Activated CD4-positive, alpha-beta T cell treated with anti-CD3 and anti-CD28 coated beads, Interleukin-2, amount 50 U/mL, for 16 hours (primary cell): ENCODE measurements around the gene LYPD6B.

Source experiments
- DNase-seq: peaks from one replicate; pipeline ENCODE4 v3.0.0-alpha.2; 2020

Gene LYPD6B

GRCh38 chr2:149038442-149039212 lies at the start of gene LYPD6B:
Gene LYPD6B (plus strand): TSS chr2:149038699. CDS start chr2:149130949, 92,250 bp downstream.
- DNase-seq: no peak

- DNase-seq: peak; percentile 47
Observed at GRCh38 chr2:148989882-148990493, 48.5 kb upstream of the LYPD6B start.

DNA sequence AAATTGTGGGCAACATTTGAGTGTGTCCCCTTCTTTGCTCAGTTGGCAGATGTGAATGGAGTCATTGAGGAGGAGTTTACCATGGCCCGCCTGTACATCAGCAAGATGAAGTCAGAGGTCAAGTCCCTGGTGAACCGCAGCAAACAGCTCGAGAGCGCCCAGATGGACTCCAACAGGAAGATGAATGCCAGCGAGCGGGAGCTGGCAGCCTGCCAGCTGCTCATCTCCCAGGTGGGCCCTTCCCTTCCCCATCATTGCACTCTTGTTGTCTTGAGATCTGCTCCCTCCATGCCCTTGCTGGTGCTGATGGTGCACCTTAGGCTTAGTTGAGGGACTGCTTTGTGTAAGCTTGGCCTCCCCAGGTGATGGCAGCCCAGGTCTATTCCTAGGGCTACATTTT lies 47.5 kb upstream of the LYPD6B start:
- DNase-seq: no peak

GRCh38 chr2:148992448-148992847 lies 46.1 kb upstream of the LYPD6B start:
- no peak for DNase-seq

GRCh38 chr2:148993351-148993750 lies 45.1 kb upstream of the LYPD6B start:
- DNase-seq: no peak

DNA sequence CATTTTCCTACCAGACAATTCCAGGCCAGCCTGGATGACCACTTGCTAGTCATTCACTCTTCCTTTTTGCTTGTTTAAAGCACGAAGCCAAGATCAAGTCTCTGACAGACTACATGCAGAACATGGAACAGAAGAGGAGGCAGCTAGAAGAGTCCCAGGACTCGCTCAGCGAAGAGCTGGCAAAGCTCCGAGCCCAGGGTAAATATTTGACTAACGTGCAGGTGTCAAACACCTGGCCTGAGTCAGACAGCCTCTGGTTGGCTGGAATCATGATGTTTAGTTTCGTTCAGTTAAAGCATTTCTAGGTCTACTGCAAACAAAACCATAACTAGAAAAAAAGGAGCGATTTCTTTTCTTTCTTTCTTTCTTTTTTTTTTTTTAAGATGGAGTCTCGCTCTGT lies 44.2 kb upstream of the LYPD6B start:
- no peak for DNase-seq

- DNase-seq: no peak
Observed at GRCh38 chr2:148996805-148997204, 41.7 kb upstream of the LYPD6B start.

DNA sequence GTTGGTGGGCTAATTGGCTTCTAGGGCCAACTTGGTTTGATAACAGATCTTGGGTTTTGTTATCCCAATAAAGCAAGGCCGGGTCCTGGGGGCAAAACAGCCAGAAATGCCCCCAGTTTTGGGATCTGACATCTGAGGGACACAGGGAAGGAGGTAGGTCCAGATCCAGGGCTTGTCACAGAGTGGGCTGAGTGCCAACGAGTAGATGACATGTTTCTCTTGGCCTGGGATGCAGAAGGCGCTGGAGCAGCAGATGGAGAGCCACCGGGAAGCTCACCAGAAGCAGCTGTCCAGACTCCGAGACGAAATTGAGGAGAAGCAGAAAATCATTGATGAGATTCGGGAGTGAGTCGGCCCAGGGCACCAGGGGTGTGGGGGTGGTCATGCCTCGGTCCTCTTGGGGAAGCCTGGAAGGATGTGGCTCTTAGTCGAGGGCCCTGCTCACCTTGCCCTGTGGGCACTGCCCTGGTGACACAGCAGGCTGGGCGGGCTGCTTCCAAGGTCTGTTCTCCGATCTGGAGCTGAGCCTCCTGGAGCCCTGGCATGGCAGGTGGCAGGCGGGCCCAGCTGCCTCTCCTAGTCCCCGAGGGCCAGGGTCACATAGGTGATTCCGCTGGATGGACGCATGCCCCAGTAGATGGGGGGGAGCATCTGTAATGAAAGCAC lies 40.2 kb upstream of the LYPD6B start:
- DNase-seq: no peak

DNA sequence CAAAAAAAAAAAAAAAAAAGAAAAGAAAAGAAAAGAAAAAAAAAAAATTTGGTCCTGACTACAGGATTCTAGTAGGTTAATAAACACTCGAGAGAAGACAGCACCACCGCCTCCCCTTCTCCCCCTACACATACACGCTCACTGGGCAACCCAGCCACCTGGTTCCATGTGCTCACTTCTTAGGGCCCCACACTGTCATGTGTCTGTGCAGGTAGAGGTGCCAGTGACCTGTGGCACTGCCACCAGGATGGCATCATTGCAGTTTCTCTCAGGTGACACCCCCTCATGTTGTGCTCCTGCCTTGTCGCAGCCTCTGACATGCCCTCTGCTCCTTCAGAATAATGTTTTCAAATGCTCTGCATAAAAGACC lies 39.7 kb upstream of the LYPD6B start:
- DNase-seq: no peak

DNA sequence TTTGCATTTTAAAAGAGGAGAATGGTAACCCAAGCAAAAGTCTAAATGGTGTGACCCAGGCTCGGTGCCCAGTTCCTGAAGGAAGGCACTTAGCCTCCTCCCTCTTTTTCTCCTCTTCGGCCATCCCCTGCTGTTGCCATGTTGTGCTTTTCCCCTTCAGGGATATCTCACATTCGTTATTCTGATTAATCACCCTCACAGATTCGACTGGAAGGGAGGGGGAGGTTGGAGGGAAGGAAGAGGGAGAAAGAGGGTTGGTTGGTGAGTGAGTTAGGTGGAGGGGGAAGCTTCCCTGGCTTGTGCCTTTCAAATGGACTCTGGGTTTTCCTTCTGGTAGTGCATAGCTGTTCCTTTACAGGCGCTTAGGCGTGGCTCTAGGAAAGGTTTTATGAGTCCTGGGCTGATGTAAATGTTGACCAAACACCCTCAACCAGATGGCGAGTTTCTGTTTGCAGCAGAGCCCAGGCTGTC lies 39.0 kb upstream of the LYPD6B start:
- no peak for DNase-seq

DNA sequence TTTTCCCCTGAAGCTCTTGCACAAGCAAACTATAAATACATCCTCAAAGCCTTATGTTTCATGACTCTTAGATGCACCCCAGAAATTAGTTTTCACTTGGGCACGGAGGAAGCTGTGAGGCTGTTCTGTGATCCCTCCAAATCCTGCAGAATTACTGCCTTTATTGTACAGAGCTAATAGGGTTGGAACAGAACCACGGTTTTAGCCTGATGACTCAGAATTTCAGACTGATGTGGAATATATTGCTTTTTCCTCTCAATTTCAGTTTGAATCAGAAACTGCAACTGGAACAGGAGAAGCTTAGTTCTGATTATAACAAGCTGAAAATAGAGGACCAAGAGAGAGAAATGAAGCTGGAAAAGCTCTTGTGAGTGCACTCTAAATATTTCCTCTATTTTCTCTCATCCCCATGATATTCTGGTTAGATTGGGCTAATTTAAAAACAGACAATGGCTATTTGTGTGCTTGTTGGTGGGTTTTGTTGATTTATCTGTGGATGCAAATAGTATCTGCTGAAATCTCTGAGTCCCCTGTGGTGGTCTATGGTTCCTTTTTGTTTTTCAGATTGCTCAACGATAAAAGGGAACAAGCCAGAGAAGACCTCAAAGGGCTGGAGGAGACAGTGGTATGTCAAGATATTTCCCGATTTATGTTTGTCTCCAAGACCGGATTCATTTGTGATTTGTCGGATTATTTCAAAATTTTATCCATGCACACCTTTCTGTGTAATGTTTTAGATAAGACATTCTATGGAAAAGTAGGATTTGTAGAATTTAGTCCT lies 38.2 kb upstream of the LYPD6B start:
- DNase-seq: peak; percentile 30

- DNase-seq: no peak
Observed at GRCh38 chr2:149001496-149001895, 37.0 kb upstream of the LYPD6B start.

DNA sequence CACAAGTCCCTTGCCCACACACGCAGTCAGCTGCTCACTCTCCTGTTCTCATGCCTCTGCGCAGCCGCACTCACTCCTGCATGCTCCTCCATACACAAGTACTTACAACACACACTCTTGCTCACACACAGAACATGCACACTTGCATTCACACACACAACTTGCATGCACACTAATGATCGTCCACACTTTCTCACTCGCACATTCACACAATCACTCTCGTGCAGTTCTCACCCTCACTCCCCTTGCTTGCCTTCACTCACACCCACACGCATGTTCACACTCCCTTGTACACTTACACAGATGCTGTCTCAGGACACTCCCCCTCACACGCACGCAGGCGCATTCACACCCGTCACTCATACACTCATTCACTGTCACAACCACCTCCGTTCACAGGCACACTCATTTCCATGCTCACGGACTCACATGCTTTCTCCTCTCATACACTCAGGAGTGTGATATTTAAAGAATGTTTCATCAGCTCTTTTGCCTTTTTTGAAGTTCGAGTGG lies 36.1 kb upstream of the LYPD6B start:
- DNase-seq: no peak

DNA sequence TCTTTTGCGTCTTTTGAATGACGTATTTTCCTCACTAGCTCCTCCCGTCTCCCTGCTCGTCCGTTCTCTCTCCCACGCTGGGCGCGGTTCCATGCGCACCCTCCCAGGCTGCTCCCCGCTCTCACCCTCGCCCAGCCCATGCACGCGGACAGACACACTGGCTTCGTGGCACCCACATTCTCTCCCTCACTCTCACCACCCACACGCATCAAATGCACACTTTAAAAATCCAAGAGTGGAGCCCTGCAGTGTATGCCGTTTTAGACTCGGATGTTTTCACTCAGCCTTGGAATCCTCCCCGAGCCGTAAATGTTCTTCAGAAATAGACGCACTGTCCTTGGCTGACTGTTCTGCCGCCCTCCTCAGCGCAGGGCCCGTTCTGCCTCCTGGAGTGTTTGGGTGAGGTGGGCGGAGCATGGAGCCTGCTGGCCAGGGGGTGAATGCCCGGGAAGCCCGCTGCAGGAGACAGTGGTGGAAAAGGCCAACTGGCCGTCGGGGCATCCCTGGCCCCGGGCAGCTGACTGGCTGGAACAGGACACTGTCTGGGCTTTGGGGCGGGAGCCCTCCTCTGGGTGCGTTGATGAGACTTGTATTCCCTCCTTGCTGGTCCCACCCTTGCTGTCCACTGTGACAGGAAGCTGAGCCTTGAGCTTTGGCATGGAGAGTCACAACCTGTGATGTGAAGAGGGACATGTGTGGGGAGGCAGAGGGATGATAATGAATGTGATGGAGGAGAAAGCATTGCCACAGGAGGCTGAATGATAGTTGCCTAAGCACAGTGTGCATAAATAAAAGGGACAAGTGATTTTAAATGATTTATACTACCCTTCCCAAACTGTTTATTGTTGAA lies 35.4 kb upstream of the LYPD6B start:
- DNase-seq: no peak

DNA sequence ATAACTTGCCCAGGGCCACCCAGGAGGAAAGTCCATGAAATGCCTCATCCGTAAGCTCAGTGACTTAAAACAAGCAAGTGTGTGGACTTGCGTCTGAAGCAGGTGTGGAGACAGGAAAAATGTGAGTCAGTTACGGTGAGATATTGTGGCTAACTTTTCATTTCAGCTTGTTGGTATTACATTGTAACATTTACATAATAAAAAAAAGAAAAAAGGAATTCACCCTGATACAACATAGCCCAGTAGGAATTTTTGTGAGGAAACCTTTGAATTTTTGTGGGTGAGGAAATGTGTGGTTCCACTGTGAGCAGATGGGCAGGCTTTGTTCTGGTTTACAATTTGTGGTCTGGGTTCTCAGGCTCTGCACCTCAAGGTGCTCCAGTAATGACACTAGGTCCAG lies 33.7 kb upstream of the LYPD6B start:
- no peak for DNase-seq

DNA sequence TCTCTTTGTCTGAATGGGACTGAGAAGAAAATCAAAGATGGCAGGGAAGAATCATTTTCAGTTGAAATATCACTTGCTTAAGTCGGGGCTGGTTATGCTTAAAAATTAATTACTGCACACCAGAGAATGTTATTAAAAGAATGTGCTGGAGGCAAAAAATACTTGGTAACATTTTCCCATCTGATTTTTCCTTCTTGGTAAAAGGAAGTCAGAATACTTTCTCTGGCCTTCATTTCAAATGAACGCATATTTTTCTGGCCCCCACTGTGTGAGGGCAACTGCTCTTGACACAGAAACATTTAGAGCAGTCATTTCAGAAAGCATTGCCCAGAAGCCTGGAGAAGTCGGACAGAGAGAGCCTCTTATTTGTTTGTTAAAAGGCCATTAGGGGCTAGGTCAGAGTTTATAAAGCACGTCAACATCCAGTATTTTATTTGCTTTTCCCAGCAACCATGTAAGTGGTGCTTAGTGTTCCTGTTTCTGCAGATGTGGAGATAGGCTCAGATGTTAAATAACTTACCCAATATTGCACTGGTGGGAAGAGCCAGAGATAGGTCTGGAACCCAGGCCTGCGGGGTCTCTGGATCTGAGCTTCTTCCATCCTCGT lies 32.9 kb upstream of the LYPD6B start:
- DNase-seq: no peak

GRCh38 chr2:149006883-149007543 lies 31.5 kb upstream of the LYPD6B start:
- no peak for DNase-seq

DNA sequence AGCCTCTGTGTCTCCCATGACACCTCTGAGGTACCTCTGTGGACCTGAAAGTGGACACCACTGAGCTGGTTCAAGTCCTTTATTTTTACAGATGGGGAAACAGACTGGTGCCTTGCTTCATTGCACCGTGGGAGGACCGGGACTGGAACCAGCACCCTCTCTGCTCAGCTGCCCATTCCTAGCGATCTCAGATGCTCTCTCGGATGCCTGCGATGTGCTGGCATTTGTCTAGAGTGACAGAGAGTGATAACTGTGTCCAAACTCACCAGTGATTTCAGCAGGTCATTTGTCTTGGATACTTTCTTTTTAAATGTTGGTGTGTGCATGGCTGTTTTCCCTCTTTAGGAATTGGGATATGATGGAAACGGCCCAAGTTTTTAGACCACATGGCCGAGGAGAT lies 30.1 kb upstream of the LYPD6B start:
- no peak for DNase-seq

DNA sequence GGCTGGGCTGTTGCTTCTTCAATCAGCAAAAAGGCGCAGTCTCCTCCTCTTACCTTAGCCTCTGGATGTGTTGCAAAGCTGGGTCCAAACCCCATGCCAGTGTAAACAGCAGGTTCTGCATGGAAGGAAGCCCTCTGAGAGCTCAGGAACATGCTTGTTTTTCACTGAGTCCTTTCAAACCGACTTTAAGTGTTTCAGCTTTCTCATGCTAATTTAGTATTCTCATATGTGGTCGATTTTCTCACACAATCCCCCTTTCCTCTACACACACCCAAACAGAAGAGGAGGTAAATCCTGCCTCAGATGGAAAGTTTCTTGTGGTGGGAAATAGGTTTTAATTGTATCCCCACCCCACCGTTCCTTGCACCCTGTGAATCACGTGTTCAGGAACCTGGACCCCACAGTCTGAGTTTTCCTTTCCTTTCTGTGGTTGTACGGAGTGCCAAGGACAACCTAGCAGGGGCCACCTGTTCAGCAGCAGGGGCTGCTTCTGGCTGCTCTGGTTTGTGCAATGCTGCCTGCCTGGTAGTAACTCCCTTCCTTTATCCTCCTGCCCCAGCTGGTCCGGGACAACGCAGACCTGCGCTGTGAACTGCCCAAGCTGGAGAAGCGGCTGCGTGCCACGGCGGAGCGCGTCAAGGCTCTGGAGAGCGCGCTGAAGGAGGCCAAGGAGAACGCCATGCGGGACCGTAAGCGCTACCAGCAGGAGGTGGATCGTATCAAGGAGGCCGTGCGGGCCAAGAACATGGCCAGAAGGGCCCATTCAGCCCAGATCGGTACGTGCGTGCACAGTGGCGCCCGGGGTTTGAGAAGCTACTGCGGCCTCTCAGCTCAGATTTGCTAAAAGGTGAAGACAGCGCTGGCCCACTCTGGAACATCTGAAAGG lies 28.7 kb upstream of the LYPD6B start:
- no peak for DNase-seq

GRCh38 chr2:149012545-149012944 lies 26.0 kb upstream of the LYPD6B start:
- no peak for DNase-seq
